ENCODE measurements around the gene FOXF1. TPM values are rescaled to one million over a fixed set of nuclear protein-coding genes. Genes with fewer than 3 reads are reported as not detected.

FOXF1 gene
- total and polyA plus RNA-seq, 9 of the 15 experiments (the other 6 are each of a cell fraction or from before 2014, with no cell fraction given): 0.04 TPM; not detected in 8

- no peak for TF ChIP-seq ATF3 (IDR thresholded peaks at IDR 0.05)
- no peak for TF ChIP-seq ATF3 (CRISPR knock-in tag; conservative IDR thresholded peaks at IDR 0.05)
Measured at GRCh38 chr16:86524029-86524428, 13.7 kb downstream of the FOXF1 start (continued).

GRCh38 chr16:86525696-86526095, 15.4 kb downstream of the FOXF1 start:
- H3K4me3 ChIP-seq: no peak overlapping the region
- WGBS (ENCODE audit: insufficient coverage, low coverage, missing lambda C conversion rate): 3% methylated on average over 11 of the region's 12 CpGs
- H3K4me1 ChIP-seq (replicated peaks in 1 of 2; ENCODE audit: control insufficient read depth in 2 of 2, insufficient read depth in 2 of 2, low read length in 2 of 2): peaks cover 0 to 6% of the 10 kb centered on the region in 2 experiments; a peak in 1 of 5 replicates
- intact Hi-C loops (cut with micrococcal nuclease) (loop anchor here (10.0 kb wide), 1 partner anchor 271 kb away; no protein-coding TSS in a partner anchor), in situ Hi-C loops (cut with MboI) (no loop called here)
- BruUV-seq (replicated peaks): no TSS peak
- peaks cover 9% of the 10 kb centered on the region; the same call in 1 of the 2 replicates for H4K20me1 ChIP-seq (replicated peaks; ENCODE audit: control insufficient read depth, insufficient read depth, low read length)
- no peak overlapping the region for H2AFZ ChIP-seq (ENCODE audit: low read depth, low read length)
- FAIRE-seq: no peak
- H3K9me1 ChIP-seq (ENCODE audit: control insufficient read depth, insufficient read depth, low read length): no peaks in the 10 kb centered on the region
- CTCF ChIA-PET (ENCODE audit: low intra/inter-chr PET ratio): no interaction called here
- H3K27me3 ChIP-seq (ENCODE audit: control insufficient read depth in 2 of 2, insufficient read depth in 2 of 2, low read length in 2 of 2): peaks cover 30 to 49% of the 10 kb centered on the region in 2 experiments
- no peaks in the 10 kb centered on the region for H3K79me2 ChIP-seq (ENCODE audit: control insufficient read depth, insufficient read depth, low read length)
- no peaks in the 10 kb centered on the region for H3K36me3 ChIP-seq (ENCODE audit: control insufficient read depth, insufficient read depth, low read length)
- no peak overlapping the region for H3K27ac ChIP-seq (ENCODE audit: extremely low read depth, low read depth, low read length)
- H3K9ac ChIP-seq (ENCODE audit: insufficient read depth in 1 of 2, low read depth in 2 of 2, low read length in 2 of 2): no peak overlapping the region
- no peak overlapping the region for H3K4me2 ChIP-seq (ENCODE audit: insufficient read depth, low read length)
- no peak for ATAC-seq
- POLR2A ChIA-PET: interaction anchor here (0.7 to 1.0 kb wide), 2 partner anchors 26 to 241 kb away, joined by 3 read pairs; no protein-coding TSS in a partner anchor
- no peak for DNase-seq (ENCODE audit: extremely low read depth in 1 of 4, low spot score in 3 of 4)
- no peaks in the 10 kb centered on the region for H3K9me3 ChIP-seq (replicated peaks; ENCODE audit: control insufficient read depth, insufficient read depth, low read depth, low read length)
- TF ChIP-seq ZNF431 (CRISPR knock-in tag; IDR thresholded peaks at IDR 0.05) (no peak), MLLT1 (IDR thresholded peaks at IDR 0.05) (no peak), ZNF175 (CRISPR knock-in tag; IDR thresholded peaks at IDR 0.05; ENCODE audit: low read depth) (no peak), MAFF (IDR thresholded peaks at IDR 0.05; ENCODE audit: low read length) (no peak), NRF1 (conservative IDR thresholded peaks at IDR 0.05 in 1 of 2, IDR thresholded peaks at IDR 0.05 in 1 of 2) (no peak), CCNT2 (IDR thresholded peaks at IDR 0.05; ENCODE audit: borderline replicate concordance, extremely low read depth, insufficient read length, low read depth, low read length) (no peak), ZKSCAN3 (CRISPR knock-in tag; IDR thresholded peaks at IDR 0.05) (no peak), MNT (conservative IDR thresholded peaks at IDR 0.05) (no peak), POLR2AphosphoS5 (IDR thresholded peaks at IDR 0.05; ENCODE audit: control insufficient read depth, insufficient read depth, low read depth, low read length) (no peak), SMAD4 (CRISPR knock-in tag; conservative IDR thresholded peaks at IDR 0.05) (no peak), CBX2 (IDR thresholded peaks at IDR 0.05; ENCODE audit: insufficient read depth, low read length, poor library complexity, severe bottlenecking) (no peak), ZNF77 (CRISPR knock-in tag; IDR thresholded peaks at IDR 0.05) (no peak), TCF7L2 (IDR thresholded peaks at IDR 0.05; ENCODE audit: low read depth, low read length) (no peak)

Measured in K562 (cell line).